Stromal cell of bone marrow (primary cell): ENCODE measurements around the gene PTPRD.

Experiments used
- DNase-seq: peaks from one replicate; pipeline ENCODE4 v3.0.0-alpha.2; 2012; ENCODE audit warnings: low read depth

Gene PTPRD

GRCh38 chr9:8683496-8683895, 1929.3 kb downstream of the PTPRD start:
- no peak for DNase-seq

- DNase-seq: no peak
Measured at GRCh38 chr9:8680658-8681057, 1932.1 kb downstream of the PTPRD start.

GRCh38 chr9:8680157-8680556, 1932.6 kb downstream of the PTPRD start:
- DNase-seq: no peak

- peak; percentile 2 for DNase-seq
Measured at GRCh38 chr9:8679371-8679822, 1933.4 kb downstream of the PTPRD start.

GRCh38 chr9:8677741-8678140, 1935.1 kb downstream of the PTPRD start:
- DNase-seq: no peak

GRCh38 chr9:8674536-8674935, 1938.3 kb downstream of the PTPRD start:
- DNase-seq: no peak

- DNase-seq: no peak
Measured at GRCh38 chr9:8673830-8674229, 1939.0 kb downstream of the PTPRD start.

GRCh38 chr9:8670751-8671150, 1942.1 kb downstream of the PTPRD start:
- DNase-seq: no peak

GRCh38 chr9:8668751-8669150, 1944.1 kb downstream of the PTPRD start:
- DNase-seq: no peak

- no peak for DNase-seq
Measured at GRCh38 chr9:8668231-8668630, 1944.6 kb downstream of the PTPRD start.

- DNase-seq: no peak
Measured at GRCh38 chr9:8666060-8666459, 1946.7 kb downstream of the PTPRD start.

- DNase-seq: peak; percentile 3
Measured at GRCh38 chr9:8660383-8660782, 1952.4 kb downstream of the PTPRD start.

- DNase-seq: no peak
Measured at GRCh38 chr9:8659108-8659507, 1953.7 kb downstream of the PTPRD start.

- no peak for DNase-seq
Measured at GRCh38 chr9:8655071-8655470, 1957.7 kb downstream of the PTPRD start.

GRCh38 chr9:8653855-8654254, 1958.9 kb downstream of the PTPRD start:
- DNase-seq: no peak

GRCh38 chr9:8653111-8653510, 1959.7 kb downstream of the PTPRD start:
- DNase-seq: no peak

GRCh38 chr9:8652255-8652654, 1960.5 kb downstream of the PTPRD start:
- DNase-seq: no peak

- DNase-seq: no peak
Measured at GRCh38 chr9:8651846-8652215, 1961.0 kb downstream of the PTPRD start.

GRCh38 chr9:8651070-8651845, 1961.5 kb downstream of the PTPRD start:
- DNase-seq: no peak

- DNase-seq: no peak
Measured at GRCh38 chr9:8649807-8650206, 1963.0 kb downstream of the PTPRD start.

- no peak for DNase-seq
Measured at GRCh38 chr9:8649160-8649559, 1963.6 kb downstream of the PTPRD start.

- no peak for DNase-seq
Measured at GRCh38 chr9:8648271-8648845, 1964.4 kb downstream of the PTPRD start.

- DNase-seq: no peak
Measured at GRCh38 chr9:8647824-8648223, 1965.0 kb downstream of the PTPRD start.

GRCh38 chr9:8644571-8644970, 1968.2 kb downstream of the PTPRD start:
- no peak for DNase-seq
